NCI-H510A (cell line): ENCODE data around the gene RSPRY1.

ENCODE experiments used
- DNase-seq: peaks from one replicate; lab custom pipeline; 2025; lab: John Stamatoyannopoulos, UW

Gene RSPRY1

DNA sequence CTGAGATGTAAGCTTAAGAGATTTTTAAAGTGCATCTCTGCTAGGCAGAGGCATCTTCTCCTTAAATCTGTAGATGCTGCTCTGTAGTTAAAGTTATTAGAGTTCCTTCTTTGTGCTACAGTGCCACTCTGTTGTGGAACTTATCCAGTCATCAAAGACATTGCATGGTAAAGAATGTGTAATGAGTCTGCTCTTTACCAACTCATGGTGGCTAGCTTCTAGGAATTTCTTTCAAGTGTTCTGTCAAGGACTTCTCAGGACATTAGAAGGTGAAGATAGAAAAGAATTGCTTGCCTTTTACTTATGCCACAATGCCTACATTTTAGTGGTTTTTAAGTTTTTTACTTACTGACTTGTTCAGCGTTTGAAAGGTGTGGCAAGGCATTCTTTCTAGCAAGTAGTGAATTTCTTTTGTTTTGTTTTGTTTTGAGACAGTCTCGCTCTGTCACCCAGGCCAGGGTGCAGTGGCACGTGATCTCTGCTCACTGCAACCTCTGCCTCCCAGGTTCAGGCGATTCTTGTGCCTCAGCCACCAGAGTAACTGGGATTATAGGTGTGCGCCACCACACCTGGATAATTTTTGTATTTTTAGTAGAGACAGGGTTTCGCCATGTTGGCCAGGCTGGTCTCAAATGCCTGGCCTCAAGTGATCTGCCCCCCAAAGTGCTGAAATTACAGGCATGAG, 38.7 kb downstream of the RSPRY1 start:
- no peak for DNase-seq

DNA sequence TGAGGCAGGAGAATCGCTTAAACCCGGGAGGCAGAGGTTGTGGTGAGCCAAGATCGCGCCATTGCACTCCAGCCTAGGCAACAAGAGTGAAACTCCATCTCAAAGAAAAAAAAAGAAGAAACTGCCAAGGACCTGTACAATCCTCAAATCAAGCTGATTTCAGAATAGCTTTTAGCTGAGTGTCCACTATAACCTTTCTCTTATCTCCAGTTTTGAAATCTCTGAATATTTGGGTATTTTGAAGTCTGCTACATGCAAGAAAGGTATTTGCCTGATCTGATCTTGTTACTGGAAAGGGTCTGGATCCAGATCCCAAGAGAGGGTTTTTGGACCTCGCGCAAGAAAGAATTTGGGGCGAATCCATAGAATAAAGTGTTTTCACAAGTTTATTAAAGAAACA, 39.8 kb downstream of the RSPRY1 start:
- no peak for DNase-seq

DNA sequence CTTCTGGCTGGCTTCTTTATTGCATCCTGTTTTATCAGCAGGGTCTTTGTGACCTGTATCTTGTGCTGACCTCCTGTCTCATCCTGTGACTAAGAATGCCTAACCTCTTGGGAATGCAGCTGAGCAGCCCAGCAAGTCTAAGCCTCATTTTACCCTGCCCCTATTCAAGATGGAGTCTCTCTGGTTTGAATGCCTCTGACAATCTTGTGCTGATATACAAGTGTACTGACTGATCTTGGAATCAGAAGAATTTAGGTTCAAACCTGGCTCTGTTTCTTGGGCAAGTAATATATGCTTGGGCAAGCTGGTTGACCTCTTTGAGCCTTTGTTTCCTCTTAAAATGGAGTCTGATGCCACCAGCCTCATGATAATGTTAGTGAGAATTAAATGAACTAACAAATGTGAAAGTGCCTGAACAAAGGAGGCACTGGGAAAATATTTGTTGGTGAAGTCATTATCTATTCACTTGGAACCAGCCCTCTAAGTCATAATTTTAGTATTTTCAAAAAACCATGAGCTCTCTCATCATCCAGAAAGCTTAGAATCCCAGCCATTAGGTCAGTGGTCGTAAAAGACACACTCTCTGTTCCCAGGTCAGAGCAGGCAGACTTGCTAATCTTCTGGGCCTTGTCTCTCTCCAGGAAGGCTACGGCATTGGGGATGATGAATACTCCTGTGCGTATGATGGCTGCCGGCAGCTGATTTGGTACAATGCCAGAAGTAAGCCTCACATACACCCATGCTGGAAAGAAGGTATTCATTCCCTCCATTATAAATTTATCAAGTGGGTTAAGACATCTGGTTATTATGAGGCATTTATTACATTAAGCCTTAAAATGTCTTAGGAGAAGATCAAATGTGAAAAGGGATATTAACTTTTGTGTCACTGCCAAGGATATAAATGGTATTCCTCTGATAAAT, 40.8 kb downstream of the RSPRY1 start:
- DNase-seq: no peak

DNA sequence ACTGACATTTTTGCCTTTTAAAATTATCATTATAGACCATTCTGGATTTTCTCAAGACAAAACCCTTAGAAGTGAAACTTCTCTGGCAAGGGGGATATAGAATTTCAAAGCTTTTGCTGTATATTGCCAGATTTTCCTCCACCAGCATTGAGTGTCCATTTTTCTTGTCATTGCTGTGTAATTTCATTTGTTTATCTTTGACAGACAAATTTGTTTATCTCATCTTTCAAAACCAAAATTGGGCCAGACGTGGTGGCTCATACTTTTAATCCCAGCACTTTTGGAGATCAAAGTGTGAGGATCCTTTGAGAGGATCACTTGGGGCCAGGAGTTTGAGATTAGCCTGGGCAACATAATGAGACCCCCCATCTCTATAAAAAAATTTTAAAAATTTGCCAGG, 43.0 kb downstream of the RSPRY1 start:
- DNase-seq: no peak

DNA sequence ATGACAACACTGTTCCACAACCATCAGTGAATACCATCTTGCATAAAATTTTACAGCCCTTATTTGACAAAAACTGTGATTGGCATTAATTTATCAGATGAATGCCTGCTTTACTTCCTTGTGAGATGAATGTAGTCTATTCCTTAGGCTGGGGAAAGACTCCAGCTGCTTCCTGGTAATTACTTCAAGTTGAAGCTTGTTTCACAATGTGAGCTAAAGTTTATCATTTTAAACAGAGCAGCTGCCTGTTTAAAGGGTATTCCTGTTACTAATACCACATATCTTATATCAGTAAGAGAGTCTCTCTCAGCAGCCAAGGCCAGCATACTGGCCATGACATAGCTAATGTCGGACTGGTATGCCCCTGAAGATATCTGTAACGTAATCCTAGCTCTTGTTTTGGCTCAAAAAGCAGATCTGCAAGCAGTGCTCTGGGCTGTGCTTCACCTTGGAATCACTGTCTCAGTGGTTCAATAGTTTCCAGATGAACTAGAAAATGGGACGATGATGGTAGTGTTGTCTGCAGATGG, 45.8 kb downstream of the RSPRY1 start:
- no peak for DNase-seq

DNA sequence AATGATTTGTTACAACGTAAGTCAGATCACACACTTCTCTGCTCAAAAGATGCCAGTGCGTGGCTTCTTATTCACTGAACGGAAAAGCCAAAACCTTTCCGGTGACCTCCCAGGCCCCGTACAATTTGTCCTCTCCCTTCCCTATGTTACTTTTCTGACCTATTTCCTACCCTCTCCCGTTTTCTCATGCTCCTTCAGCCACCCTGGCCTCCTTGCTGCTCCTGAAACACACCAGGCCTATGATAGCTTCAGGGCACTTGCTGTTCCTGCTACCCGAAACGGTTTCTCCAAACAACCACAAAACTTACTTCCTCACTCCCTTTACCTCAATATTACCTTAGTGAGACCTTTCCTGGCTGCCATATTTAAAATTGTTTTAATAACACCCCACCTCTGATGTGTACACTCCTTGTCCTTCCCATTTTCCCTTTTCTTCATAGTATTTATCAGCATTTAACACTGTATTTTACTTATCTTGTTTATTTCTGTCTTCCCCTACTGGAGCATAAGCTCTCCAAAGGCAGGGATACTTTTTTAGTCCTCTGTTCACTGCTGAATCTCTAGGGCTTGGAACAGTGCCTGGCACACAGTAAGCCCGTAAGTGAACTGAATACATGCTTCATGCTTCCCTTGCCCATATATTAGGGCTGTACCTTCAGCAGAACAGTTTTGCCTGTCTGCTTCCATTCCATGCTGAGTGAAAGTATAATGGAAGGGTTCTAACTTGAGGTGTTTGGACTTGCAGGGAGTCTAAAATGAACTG, 48.0 kb downstream of the RSPRY1 start:
- no peak for DNase-seq

DNA sequence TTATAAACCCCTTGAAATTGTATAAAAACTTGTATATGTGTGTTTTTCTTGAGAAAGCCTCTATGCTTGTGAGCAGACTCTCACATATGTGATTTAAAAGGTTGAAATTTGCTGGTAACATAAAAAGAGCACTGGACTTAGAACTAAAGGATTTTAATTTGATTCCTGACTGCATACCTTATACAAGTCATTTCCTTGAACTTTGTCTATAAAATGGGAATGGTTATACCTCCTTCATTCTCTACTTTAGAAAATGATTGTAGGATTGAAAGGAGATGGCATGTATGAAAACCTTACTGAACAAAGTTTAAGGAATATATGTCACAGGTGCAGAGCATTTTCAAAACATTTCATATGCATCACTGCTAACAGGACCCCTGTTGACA, 48.6 kb downstream of the RSPRY1 start:
- DNase-seq: no peak

DNA sequence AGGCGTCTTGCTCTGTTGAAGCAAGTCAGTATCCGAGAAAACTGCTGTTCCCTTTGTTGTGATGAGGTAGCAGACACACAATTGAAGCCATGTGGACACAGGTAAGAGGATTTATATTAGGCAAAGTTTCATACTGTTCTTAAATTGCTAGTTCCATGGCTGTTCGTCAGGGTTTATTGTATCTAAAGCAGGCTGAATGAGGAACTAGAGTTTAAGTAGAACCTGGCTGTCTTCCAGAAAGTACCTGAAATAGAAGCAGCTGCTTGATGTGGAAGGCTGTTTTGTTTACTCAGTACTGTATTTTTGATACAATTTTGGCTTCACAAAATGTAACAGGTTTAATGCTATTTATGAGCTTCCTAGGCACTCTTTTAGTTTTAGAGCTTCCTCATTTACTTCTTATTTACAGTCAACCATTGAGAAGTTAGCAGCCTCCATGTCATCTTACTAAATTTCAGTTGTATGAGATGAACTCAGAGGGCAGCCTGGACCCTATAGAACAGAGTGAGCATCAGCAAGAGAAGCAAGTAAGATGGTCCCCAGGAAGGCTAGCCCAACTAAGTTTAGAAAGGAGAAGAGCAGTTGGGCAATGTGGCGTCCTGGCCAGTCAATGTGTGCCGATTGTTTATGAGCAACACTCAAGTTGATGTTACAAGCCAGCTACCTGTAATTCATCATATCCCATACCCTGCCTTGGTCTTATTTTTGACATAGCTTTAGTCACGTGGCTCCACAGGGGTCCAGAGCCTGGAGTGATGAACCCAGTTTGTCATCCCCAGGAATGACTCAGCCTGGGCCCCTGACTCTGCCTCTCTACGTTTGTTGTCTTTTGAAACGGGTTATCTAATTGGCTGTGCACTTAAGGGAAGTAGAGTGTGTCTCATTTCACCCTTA, 49.2 kb downstream of the RSPRY1 start:
- peak; percentile 26 for DNase-seq

DNA sequence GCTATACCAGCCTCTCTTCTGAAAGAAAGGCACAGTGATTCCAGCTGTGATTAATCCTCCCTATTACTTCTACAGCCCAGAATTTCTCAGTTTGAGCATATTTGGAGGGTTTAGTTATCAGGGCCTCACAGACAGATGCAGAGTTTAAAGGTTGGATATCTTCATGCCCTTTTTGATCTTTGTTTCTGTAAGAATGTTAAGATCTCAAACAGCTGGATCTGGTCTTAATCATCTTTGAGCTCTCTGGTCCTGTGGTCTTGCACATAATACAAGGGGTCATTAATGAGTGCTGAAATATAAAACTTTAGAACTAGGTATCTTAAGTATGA, 49.9 kb downstream of the RSPRY1 start:
- DNase-seq: no peak

DNA sequence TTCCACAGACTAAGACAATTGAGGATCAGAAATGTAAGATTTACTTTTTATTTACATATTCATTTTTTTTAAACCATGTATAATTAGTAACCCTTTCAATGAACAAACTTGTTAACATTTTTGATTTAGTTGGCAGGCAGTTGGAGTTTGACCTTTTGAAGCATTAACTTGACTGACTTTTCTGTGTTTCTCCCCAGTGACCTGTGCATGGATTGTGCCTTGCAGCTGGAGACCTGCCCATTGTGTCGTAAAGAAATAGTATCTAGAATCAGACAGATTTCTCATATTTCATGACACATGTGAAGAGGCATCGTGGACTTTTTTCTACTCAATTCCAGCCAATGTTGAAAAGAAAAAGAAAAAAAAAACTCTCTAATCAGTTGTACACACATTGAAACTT, 52.6 kb downstream of the RSPRY1 start:
- DNase-seq: no peak

DNA sequence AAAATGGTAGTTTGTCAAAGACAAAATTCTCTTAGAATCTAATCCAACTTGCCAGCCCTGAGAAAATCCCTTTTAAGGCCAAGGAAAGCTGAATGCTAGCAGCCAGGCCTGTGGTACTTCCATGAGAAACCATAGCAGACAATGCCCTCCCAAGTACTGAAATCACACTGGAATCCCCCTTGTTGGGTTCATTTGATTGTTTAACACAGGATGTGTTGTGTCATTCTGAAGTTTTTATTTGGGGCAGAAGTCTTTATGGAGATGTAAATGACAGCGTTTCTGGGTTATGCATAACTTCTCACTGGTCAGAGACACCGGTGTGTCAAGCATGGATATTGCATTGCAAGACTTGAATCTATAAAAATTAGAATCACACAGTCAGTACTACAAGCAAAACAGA, 53.0 kb downstream of the RSPRY1 start:
- DNase-seq: no peak

DNA sequence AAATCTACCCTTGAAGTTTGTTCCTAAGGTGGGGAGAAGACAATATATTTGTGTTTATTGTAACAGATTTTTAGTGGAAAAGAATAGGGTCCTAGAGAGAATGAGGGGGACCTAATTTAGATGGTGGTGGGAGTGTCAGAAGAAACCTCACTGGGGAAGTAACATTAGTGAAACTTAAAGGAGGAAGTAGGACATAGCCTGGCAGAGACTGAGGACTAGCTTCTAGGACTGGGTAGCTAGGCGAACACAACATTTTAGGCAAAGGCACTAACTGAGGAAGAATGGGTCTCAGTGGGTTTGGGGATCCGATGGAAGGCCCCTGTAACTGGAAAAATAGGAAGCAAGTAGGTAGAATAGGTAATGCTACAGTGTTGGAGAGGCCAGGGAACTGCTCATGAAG, 54.7 kb downstream of the RSPRY1 start:
- DNase-seq: no peak

DNA sequence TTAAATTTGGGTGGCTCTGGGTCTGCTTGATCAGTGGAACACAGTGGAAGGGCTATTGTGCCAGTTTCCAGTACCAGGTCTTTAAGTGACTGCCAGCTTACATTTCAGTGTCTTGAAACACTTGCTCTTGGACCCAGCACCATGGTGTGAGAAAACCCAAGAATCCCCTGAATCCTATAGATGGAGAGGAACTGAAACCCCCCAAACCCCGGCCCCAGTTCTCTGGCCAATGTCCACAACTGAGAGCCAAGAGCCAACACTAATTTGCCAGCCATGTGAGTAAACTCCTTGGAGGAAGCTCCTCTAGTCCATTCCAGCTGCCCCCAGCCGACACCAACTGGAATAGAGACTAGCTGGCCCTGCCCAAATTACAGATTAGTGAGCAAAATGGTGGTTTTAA, 56.5 kb downstream of the RSPRY1 start:
- DNase-seq: no peak

DNA sequence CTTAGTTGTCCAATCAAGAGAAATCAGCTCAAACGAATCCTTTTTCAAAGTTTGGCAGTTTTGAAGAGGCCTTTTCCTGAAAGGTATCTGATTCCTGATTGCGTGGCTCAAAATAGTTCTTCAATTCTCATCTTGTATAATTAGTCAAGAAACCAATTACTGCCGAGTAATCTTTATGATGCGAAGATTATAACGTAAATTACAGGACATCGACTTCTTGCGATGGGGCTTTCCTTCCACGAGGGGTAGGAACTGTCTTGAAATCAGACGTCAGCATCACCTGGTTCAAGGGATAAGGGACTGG, 58.3 kb downstream of the RSPRY1 start:
- no peak for DNase-seq

DNA sequence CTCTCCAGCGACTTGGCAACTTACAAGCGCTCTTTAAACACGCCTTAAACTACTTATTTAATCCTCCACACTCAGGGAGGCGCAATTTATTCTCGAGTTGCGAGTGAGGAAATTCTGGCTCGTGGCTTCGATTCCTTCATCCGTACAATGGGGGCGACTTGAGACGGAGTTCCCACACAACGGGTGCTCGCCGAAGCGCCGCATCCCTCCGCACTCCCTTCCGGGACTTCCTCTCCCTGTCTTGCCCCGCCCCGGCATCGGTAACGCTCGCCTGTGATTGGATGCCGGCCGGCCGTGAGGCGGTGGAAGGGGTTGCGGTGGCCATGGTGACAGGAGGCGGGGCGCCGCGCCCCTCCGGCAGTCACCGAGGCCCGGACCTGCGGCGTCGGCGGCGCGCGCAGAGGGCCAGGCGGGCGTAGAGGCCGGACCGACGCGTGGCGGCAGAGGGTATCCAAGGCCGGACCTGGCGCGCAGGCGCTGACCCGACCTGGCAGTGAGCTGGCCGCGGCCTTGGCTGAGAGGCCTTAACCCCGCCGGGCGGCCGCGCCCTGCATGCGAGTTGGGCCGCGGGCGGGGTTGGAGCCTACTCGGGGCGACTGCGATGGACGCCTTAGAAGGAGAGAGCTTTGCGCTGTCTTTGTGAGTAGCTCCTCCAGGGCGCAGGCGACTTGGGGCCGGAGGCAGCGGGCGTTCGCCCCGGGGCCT, 58.8 kb downstream of the RSPRY1 start, which contains the start of gene ARL2BP:
Gene ARL2BP (plus strand): TSS at position 493 of the 705 bp plus-strand sequence. CDS start 109 bp downstream, at position 602.
- peak; percentile 85 for DNase-seq

DNA sequence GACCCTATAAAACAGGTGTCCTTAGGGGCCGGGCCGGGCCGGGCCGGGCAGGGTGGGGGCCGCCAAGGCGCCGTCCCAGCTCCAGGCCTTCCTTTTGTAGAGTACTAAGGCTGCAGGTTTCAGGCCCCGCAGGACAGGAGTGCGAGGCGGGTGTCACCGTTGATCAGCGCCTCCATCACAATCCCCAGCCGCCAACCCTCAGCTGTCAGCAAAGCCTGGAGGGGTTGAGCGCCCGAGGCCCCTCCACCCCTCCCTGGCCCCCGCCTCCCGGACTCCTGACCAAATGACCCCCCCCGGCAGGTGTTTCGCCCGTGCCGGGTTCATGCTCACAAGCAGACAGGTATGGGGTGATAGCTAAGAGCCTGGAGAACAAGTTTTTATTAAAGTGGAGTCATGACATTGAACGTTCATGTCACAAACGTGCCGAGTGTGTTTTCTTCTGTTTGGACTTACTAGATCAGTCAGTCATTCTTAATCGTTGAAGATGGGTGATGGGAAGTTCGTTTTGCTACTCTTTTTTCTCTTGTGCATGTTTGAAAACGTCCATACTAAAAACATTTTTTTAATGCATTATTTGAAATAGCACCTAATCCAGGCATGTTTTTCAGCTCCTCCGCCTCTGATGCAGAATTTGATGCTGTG, 59.5 kb downstream of the RSPRY1 start:
- DNase-seq: peak; percentile 29

DNA sequence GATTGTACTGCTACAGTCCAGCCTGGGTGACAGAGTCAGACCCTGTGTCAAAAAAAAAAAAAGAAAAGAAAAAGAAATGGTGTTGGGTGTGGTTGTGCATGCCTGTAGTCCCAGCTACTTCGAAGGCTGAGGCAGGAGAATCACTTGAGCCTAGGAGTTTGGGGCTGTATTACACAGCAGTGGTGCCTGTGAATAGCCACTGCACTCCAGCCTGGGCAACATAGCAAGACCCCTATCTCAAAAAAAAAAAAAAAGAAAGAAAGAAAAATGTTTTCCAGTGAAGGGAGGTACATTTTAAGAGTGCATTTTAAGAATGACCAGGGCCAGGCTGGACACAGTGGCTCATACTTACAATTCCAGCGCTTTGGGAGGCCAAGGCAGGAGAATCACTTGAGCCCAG, 65.2 kb downstream of the RSPRY1 start:
- DNase-seq: no peak

DNA sequence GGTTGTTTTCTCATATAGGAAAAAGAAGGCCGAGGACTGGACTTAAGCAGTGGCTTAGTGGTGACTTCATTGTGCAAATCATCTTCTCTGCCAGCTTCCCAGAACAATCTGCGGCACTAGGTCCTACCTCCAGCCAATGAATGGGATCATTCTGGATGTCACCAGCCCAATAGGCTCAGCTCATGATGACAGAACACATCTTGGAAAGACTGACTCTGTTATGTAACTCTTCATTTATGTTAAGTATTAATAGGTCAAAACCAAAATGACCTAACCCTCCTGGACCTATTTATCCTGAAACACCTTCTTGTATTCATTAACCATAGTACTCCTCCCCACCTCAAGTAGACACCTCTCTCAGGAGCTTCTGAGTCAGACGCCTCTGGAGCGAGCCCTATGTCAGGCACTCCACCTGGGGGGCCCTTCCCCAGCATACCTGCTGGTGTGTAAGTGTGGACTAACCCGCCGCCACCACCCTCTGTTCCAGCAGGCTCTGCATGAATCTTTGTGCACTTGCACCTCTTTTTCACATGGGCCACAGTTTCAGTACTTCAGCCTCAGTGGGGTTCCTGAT, 66.1 kb downstream of the RSPRY1 start:
- DNase-seq: no peak

DNA sequence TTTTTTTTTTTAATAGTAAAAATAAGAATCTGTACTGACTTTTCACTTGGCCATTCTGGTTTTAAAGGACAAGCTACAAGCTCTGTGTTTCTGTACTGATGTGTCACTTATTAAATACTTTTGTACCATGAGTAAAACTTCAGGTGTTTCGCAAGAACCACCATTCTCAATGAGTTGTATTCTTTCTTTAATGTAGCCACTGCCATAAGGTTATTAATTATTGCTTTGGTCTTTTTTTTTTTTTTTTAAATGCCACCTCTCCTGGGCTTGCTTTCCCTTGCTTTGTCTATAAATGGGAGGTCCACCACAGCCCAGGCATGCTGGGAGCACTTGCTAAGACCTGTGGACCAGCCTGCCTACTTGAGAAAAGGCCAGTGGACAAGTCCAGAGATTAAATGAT, 67.3 kb downstream of the RSPRY1 start:
- no peak for DNase-seq
